HFF-Myc (cell line): ENCODE data around the gene GRB2.
"Not testable (repeated sequence)": the region's sequence is repeated elsewhere in the genome, so short reads cannot be mapped to it uniquely, and the experiment has no call there.

Source experiments
- DNase-seq: peaks from one replicate; pipeline ENCODE4 v3.0.0-alpha.2; 2011; ENCODE audit warnings: low read depth; ENCODE audit errors: extremely low read depth
- H3K4me3 ChIP-seq: replicated peaks from 2 replicates; pipeline ENCODE4 v1.5.1; 2011; ENCODE audit warnings: low read depth, mild to moderate bottlenecking, control low read depth, low read length
- CTCF ChIP-seq: IDR thresholded peaks from 2 replicates; pipeline ENCODE4 v1.5.1; 2012; ENCODE audit warnings: mild to moderate bottlenecking, low read depth, low read length, control low read depth; ENCODE audit errors: missing control alignments

Gene GRB2

DNA sequence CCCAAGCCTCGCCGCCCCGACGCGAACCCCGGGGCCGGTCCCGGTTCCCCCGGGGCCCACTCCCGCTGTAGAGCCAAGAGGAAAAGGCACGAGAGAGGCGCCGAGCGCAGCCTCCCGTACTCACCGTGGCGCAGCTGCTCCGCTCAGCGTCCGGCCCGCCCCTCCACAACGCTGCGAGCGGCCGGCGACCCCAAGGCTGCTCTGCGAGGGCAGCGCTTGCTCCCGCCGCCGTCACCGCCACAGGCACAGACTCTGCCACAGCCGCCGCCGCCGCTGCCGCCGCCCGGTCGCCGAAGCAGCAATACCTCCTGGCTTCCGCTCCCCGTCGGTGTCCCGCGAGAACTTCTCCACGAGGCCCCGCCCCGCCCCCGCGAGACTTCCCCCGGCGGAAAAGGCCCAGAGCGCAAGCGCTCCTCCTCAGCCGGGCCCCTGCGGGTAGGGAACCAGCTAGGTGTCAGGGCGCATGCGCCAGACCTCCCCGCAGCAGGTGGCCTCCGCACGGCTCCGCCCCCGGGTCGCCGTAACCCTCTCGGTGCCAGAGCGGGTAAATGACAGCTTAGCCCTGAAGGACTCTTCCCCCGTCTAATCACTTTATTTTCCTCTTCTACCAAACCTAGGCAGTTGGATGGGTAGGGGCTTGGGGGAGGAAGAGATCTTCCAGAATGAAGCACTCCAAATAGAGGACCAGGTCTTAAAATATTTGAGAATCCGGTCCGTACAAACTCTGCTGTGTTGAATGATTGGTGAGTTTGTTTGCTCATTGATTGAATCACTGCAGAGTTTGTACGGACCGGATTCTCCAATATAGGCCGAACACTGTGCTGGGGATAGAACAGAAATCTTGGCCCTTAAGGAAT is at the start of gene GRB2:
Gene GRB2, minus strand, starts transcription at position 314 of the 857 bp plus-strand sequence. CDS start 12,050 bp downstream, outside the sequence.
- H3K4me3 ChIP-seq = peak within 1 kb of the TSS; percentile 96
- DNase-seq = peak; percentile 78
- no peak for TF ChIP-seq CTCF

- not testable (repeated sequence) for H3K4me3 ChIP-seq, DNase-seq
Observed at GRCh38 chr17:75454672-75455071, 49.2 kb upstream of the GRB2 start.

- no peak overlapping the region for H3K4me3 ChIP-seq
- DNase-seq = no peak
- no peak for TF ChIP-seq CTCF
Observed at GRCh38 chr17:75454193-75454592, 48.7 kb upstream of the GRB2 start.

GRCh38 chr17:75450270-75450669 is 44.8 kb upstream of the GRB2 start:
- H3K4me3 ChIP-seq = no peak overlapping the region
- TF ChIP-seq CTCF = no peak
- DNase-seq = no peak

DNA sequence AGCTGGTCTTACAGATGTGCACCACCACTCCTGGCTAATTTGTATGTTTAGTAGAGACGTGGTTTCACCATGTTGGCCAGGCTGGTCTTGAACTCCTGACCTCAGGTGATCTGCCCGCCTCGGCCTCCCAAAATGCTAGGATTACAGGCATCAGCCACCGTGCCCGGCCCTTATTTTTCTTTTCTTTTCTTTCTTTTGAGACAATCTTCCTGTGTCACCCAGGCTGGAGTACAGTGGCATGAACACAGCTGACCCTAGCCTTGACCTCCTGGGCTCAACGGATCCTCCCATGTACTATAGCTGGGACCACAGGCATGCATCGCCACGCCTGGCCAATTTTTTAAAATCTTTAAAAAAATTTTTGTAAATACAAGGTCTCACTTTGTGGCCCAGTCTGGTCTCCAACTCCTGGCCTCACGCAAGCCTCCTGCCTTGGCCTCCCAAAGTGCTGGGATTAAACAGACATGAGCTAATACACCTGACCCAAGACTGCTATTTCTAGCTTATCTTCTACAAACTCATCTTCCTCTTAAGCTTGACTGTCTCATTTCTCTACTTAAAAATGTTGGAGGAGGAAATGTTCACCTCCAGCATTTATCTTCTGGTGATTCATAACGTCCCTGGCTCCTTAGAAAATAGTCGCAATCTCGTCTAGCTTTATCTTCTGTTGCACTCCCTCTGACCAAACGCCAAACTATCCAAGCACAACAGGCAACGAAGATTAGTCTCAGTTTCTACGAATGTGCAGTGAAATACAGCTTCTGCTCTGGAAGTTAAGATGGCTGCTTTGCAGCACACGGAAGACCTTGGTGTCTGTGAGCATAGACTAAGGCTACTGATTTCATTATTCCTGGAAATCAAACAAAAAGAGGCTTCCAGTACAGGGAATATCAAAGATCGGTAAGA is 42.7 kb upstream of the GRB2 start:
- TF ChIP-seq CTCF = no peak
- H3K4me3 ChIP-seq = no peak overlapping the region
- DNase-seq = no peak

DNA sequence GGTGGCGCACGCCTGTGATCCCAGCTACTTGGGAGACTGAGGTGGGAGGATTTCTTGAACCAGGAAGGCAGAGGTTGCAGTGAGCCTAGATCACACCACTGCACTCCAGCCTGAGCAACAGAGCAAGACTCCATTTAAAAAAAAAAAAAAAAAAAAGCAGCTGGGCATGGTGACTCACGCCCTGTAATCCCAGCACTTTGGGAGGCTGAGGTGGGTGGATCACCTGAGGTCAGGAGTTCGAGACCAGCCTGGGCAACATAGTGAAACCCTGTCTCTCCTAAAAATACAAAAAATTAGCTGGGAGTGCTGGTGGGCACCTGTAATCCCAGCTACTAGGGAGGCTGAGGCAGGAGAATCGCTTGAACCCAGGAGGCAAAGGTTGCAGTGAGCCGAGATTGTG is 40.4 kb upstream of the GRB2 start:
- not testable (repeated sequence) for DNase-seq, H3K4me3 ChIP-seq

DNA sequence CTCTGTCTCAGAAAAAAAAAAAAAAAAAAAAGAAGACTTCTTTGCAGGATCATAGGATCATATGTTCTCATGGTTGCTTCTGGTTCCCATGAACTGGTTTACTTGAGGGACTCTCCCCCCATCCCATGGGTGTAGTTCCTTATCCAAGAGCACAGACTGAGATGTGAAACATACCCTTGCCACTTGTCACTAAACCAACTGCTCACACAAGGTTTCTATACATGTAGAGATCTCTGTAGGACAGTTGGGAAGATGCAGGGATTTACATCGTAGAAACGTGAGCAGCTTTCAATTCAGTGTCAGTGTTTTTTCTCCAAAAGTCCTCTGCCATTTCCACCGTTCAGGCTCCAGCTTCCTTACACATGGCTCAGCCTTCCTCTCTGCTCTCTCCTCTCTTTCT is 39.8 kb upstream of the GRB2 start:
- DNase-seq = no peak
- TF ChIP-seq CTCF = no peak
- H3K4me3 ChIP-seq = no peak overlapping the region
